ENCODE results near the gene ST6GAL1. TPM values are rescaled to one million over a fixed set of nuclear protein-coding genes. Genes with fewer than 3 reads are reported as not detected.

Gene ST6GAL1
- total RNA-seq, 1 donor from 2014 or later, result 15.8 TPM

GRCh38 chr3:187019542-187020072 lies 89.3 kb downstream of the ST6GAL1 start:
- H3K4me1 ChIP-seq (ENCODE audit: insufficient read depth, low read length), result no peaks in the 10 kb centered on the region
- H3K79me2 ChIP-seq (ENCODE audit: insufficient read depth, low read length), result no peaks in the 10 kb centered on the region
- no peaks in the 10 kb centered on the region for H3K36me3 ChIP-seq (ENCODE audit: insufficient read depth, low read length)
- TF ChIP-seq, protein P1, sequence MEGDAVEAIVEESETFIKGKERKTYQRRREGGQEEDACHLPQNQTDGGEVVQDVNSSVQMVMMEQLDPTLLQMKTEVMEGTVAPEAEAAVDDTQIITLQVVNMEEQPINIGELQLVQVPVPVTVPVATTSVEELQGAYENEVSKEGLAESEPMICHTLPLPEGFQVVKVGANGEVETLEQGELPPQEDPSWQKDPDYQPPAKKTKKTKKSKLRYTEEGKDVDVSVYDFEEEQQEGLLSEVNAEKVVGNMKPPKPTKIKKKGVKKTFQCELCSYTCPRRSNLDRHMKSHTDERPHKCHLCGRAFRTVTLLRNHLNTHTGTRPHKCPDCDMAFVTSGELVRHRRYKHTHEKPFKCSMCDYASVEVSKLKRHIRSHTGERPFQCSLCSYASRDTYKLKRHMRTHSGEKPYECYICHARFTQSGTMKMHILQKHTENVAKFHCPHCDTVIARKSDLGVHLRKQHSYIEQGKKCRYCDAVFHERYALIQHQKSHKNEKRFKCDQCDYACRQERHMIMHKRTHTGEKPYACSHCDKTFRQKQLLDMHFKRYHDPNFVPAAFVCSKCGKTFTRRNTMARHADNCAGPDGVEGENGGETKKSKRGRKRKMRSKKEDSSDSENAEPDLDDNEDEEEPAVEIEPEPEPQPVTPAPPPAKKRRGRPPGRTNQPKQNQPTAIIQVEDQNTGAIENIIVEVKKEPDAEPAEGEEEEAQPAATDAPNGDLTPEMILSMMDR (IDR thresholded peaks at IDR 0.05; ENCODE audit: insufficient read depth, low read depth, low read length), result no peak
- no peak for TF ChIP-seq EZH2 (IDR thresholded peaks at IDR 0.05; ENCODE audit: insufficient read depth, low read length)
- H2AFZ ChIP-seq (ENCODE audit: low read depth, low read length), result no peak overlapping the region
- no peak overlapping the region for H3K27ac Mint-ChIP-seq (ENCODE audit: unreplicated experiment)
- no peak for DNase-seq (ENCODE audit: low read depth)
- H3K27me3 ChIP-seq (ENCODE audit: insufficient read depth, low read length), result no peaks in the 10 kb centered on the region
- H3K4me2 ChIP-seq (ENCODE audit: low read length), result no peak overlapping the region
- no peaks in the 10 kb centered on the region for H3K9me3 Mint-ChIP-seq (ENCODE audit: unreplicated experiment)
- no peak overlapping the region for H3K9ac ChIP-seq (ENCODE audit: low read length)
- H3K4me3 ChIP-seq (ENCODE audit: insufficient read depth, low read depth, low read length), result no peak overlapping the region
- no peaks in the 10 kb centered on the region for H3K9me3 ChIP-seq (ENCODE audit: insufficient read depth, low read depth, low read length)
- FAIRE-seq, result no peak
- H3K4me3 Mint-ChIP-seq (ENCODE audit: unreplicated experiment), result no peak overlapping the region
- H3K4me1 Mint-ChIP-seq (ENCODE audit: low read depth, unreplicated experiment), result peaks cover 5% of the 10 kb centered on the region
- no peak overlapping the region for H3K27ac ChIP-seq (ENCODE audit: low read depth, low read length)
- H3K36me3 Mint-ChIP-seq (ENCODE audit: low read depth, unreplicated experiment), result peaks cover 7% of the 10 kb centered on the region
- H4K20me1 ChIP-seq (ENCODE audit: insufficient read depth, low read length), result no peaks in the 10 kb centered on the region
- no peaks in the 10 kb centered on the region for H3K27me3 Mint-ChIP-seq (ENCODE audit: low read depth, unreplicated experiment)

DNA sequence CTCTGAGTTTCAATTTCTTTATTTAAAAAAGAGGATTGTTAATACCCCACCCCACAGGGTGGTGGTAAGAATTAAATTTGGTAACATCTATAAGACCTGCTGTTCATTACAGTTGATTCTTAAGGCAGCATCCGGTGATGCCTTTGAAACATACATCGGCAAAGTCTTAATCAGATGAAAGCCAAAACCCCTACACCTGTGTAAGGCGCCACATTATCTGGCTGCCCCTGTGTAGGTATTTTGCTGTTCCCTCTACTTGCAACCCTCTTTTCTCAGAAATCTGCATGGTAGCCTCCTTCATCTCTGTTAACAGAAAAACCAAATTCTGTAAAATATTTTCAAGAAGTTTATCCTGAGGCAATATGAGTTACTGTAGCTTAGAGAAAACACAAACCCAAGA lies 90.0 kb downstream of the ST6GAL1 start:
- no peaks in the 10 kb centered on the region for H3K27me3 ChIP-seq (ENCODE audit: insufficient read depth, low read length)
- H3K27ac Mint-ChIP-seq (ENCODE audit: unreplicated experiment), result no peak overlapping the region
- no peaks in the 10 kb centered on the region for H3K9me3 ChIP-seq (ENCODE audit: insufficient read depth, low read depth, low read length)
- H3K36me3 ChIP-seq (ENCODE audit: insufficient read depth, low read length), result no peaks in the 10 kb centered on the region
- no peaks in the 10 kb centered on the region for H3K9me3 Mint-ChIP-seq (ENCODE audit: unreplicated experiment)
- FAIRE-seq, result no peak
- H3K4me2 ChIP-seq (ENCODE audit: low read length), result no peak overlapping the region
- no peak overlapping the region for H3K4me3 Mint-ChIP-seq (ENCODE audit: unreplicated experiment)
- TF ChIP-seq EZH2 (IDR thresholded peaks at IDR 0.05; ENCODE audit: insufficient read depth, low read length), result no peak
- TF ChIP-seq, protein P1 (IDR thresholded peaks at IDR 0.05; ENCODE audit: insufficient read depth, low read depth, low read length), result no peak
- no peaks in the 10 kb centered on the region for H3K79me2 ChIP-seq (ENCODE audit: insufficient read depth, low read length)
- no peaks in the 10 kb centered on the region for H3K27me3 Mint-ChIP-seq (ENCODE audit: low read depth, unreplicated experiment)
- no peak overlapping the region for H3K4me3 ChIP-seq (ENCODE audit: insufficient read depth, low read depth, low read length)
- no peaks in the 10 kb centered on the region for H4K20me1 ChIP-seq (ENCODE audit: insufficient read depth, low read length)
- H3K4me1 ChIP-seq (ENCODE audit: insufficient read depth, low read length), result no peaks in the 10 kb centered on the region
- H3K9ac ChIP-seq (ENCODE audit: low read length), result no peak overlapping the region
- peaks cover 5% of the 10 kb centered on the region for H3K4me1 Mint-ChIP-seq (ENCODE audit: low read depth, unreplicated experiment)
- no peak overlapping the region for H3K27ac ChIP-seq (ENCODE audit: low read depth, low read length)
- DNase-seq (ENCODE audit: low read depth), result no peak
- H2AFZ ChIP-seq (ENCODE audit: low read depth, low read length), result no peak overlapping the region
- H3K36me3 Mint-ChIP-seq (ENCODE audit: low read depth, unreplicated experiment), result peaks cover 7% of the 10 kb centered on the region

DNA sequence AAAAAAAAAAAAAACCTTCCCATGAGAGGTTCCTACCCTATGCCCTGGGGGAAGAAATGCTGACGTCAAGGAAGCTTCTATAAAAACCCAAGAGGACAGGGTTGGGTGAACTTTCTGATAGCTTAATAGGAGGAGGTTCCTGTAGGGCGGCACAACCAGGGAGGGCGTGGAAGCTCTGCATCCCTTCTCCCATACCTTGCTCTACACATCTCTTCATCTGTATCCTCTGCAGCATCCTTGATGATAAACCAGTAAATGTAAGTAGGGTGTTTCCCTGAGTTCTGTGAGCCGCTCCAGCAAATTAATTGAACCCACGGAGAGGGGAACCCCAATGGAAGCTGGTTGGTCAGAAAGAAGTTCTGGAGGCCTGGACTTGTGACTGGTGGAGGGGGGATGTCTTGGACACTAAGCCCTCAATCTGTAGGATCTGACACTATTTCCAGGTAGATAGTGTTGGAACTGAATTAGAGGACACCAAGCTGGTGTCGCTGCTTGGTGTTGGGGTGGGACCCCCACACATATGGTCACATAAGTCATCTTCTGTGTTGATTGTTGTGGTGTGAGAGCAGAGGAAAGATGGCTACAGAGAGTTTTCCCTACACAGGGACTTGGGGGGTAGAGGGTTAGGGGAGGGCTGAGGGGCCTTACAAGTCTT lies 91.5 kb downstream of the ST6GAL1 start:
- Histone ChIP-seq H3K27me3 (ENCODE audit: insufficient read depth, low read length) (no peaks in the 10 kb centered on the region), H3K4me2 (ENCODE audit: low read length) (no peak overlapping the region), H3K4me1 (ENCODE audit: insufficient read depth, low read length) (no peaks in the 10 kb centered on the region), H2AFZ (ENCODE audit: low read depth, low read length) (no peak overlapping the region), H4K20me1 (ENCODE audit: insufficient read depth, low read length) (no peaks in the 10 kb centered on the region), H3K79me2 (ENCODE audit: insufficient read depth, low read length) (no peaks in the 10 kb centered on the region), H3K4me3 (ENCODE audit: insufficient read depth, low read depth, low read length) (no peak overlapping the region), H3K9me3 (ENCODE audit: insufficient read depth, low read depth, low read length) (no peaks in the 10 kb centered on the region), H3K9ac (ENCODE audit: low read length) (no peak overlapping the region), H3K27ac (ENCODE audit: low read depth, low read length) (no peak overlapping the region), H3K36me3 (ENCODE audit: insufficient read depth, low read length) (no peaks in the 10 kb centered on the region)
- Mint-ChIP-seq H3K27ac (ENCODE audit: unreplicated experiment) (no peak overlapping the region), H3K9me3 (ENCODE audit: unreplicated experiment) (no peaks in the 10 kb centered on the region), H3K4me3 (ENCODE audit: unreplicated experiment) (no peak overlapping the region), H3K36me3 (ENCODE audit: low read depth, unreplicated experiment) (peaks cover under 1% of the 10 kb centered on the region), H3K27me3 (ENCODE audit: low read depth, unreplicated experiment) (no peaks in the 10 kb centered on the region), H3K4me1 (ENCODE audit: low read depth, unreplicated experiment) (peaks cover 3% of the 10 kb centered on the region)
- TF ChIP-seq, protein P1 (IDR thresholded peaks at IDR 0.05; ENCODE audit: insufficient read depth, low read depth, low read length), result no peak
- TF ChIP-seq EZH2 (IDR thresholded peaks at IDR 0.05; ENCODE audit: insufficient read depth, low read length), result no peak
- FAIRE-seq, result no peak
- DNase-seq (ENCODE audit: low read depth), result no peak

All from astrocyte (in vitro differentiated cells and primary cell).